Brain microvascular endothelial cell (primary cell): Measurements from ENCODE around the gene CD53.

Source experiments
- DNase-seq: peaks from one replicate; pipeline ENCODE4 v3.0.0-alpha.2; 2020
- H3K27ac ChIP-seq: fragments of 250-450 bp; sonication (Bioruptor Pico); 2 replicates; pipeline ENCODE4 v1.5.1; 2020; ENCODE audit warnings: mild to moderate bottlenecking, moderate library complexity
- H3K27me3 ChIP-seq: fragments of 250-450 bp; sonication (Bioruptor Pico); replicated peaks from 2 replicates; pipeline ENCODE4 v1.5.1; 2020; ENCODE audit warnings: mild to moderate bottlenecking
- H3K36me3 ChIP-seq: fragments of 250-450 bp; sonication (Bioruptor Pico); replicated peaks from 2 replicates; pipeline ENCODE4 v1.5.1; 2020; ENCODE audit warnings: mild to moderate bottlenecking
- H3K4me3 ChIP-seq: 2 replicates; pipeline ENCODE4 v1.5.1; 2011; ENCODE audit warnings: low read depth, mild to moderate bottlenecking, control low read depth, low read length, moderate library complexity
- CTCF ChIP-seq: IDR thresholded peaks from 2 replicates; pipeline ENCODE4 v1.5.1; 2011; ENCODE audit warnings: low read depth, mild to moderate bottlenecking, moderate library complexity, low read length, control low read depth, inconsistent platforms; ENCODE audit errors: missing control alignments
- in situ Hi-C: cut with HindIII; loops from 2 replicates; pipeline ENCODE4 v1.10.0; 2017; ENCODE audit warnings: low sequenced_read_pairs, low pct_ligation_motif_present

Gene CD53

GRCh38 chr1:110945626-110946025, 72.7 kb downstream of the CD53 start:
- H3K4me3 ChIP-seq = no peak overlapping the region
- no peak overlapping the region for H3K27ac ChIP-seq
- no peak for DNase-seq
- TF ChIP-seq CTCF = no peak
- no peaks in the 10 kb centered on the region for H3K27me3 ChIP-seq
- H3K36me3 ChIP-seq = peaks cover 7% of the 10 kb centered on the region
- in situ Hi-C loops = no loop called here

- no peak for TF ChIP-seq CTCF
- peak; percentile 53 for DNase-seq
- in situ Hi-C loops = no loop called here
- Histone ChIP-seq H3K4me3 (no peak overlapping the region), H3K27ac (peak overlapping the region; percentile 55), H3K27me3 (no peaks in the 10 kb centered on the region), H3K36me3 (peaks cover 12% of the 10 kb centered on the region)
Observed at GRCh38 chr1:110948038-110948810, 75.3 kb downstream of the CD53 start.
